Gastrocnemius medialis (tissue), 4 donors: ENCODE measurements around the gene NOBOX. TPM values are rescaled to one million over a fixed set of nuclear protein-coding genes. Genes with fewer than 3 reads are reported as not detected.
A peak's percentile ranks its signal among the peaks of the same experiment; 100 is the strongest.
"Not testable (repeated sequence)": the region's sequence is repeated elsewhere in the genome, so short reads cannot be mapped to it uniquely, and the experiment has no call there.

Experiments used
- ATAC-seq, 2 donors: fragments of 150-250 bp; one replicate each; pipeline ENCODE4 v1.9.1; 2016
- DNase-seq, 2 donors: peaks; one replicate each; pipeline ENCODE4 v3.0.0-alpha.2; 2019
- H3K27ac ChIP-seq, 4 donors: fragments of 200-600 bp; sonication (generic); 1 replicate in 1 of 4; 2 replicates in 3 of 4; pipeline ENCODE4 v1.5.1; 2016 to 2018; ENCODE audit warnings: mild to moderate bottlenecking in 2 of 4, moderate library complexity in 1 of 4
- H3K27me3 ChIP-seq, 3 donors: fragments of 200-600 bp; sonication (generic) in 2 of 3; 1 replicate in 1 of 3; 2 replicates in 2 of 3; pipeline versions ENCODE4 v1.5.1 to v1.6.0; 2016 to 2019; ENCODE audit warnings: mild to moderate bottlenecking in 1 of 3, moderate library complexity in 1 of 3
- H3K36me3 ChIP-seq, 2 donors: fragments of 200-600 bp; sonication (generic) in 1 of 2; one replicate each; pipeline ENCODE4 v1.5.1; 2017 to 2018
- H3K4me1 ChIP-seq, 2 donors: fragments of 200-600 bp; sonication (generic) in 1 of 2; one replicate each; pipeline ENCODE4 v1.5.1; 2016 to 2017; ENCODE audit warnings: mild to moderate bottlenecking in 2 of 2
- H3K4me3 ChIP-seq, 4 donors: fragments of 200-600 bp; sonication (generic) in 3 of 4; 1 replicate in 1 of 4; 2 replicates in 3 of 4; pipeline ENCODE4 v1.5.1; 2016 to 2019; ENCODE audit warnings: mild to moderate bottlenecking in 2 of 4
- H3K9me3 ChIP-seq, 3 donors: fragments of 200-600 bp; sonication (generic) in 2 of 3; 1 replicate in 1 of 3; 2 replicates in 2 of 3; pipeline ENCODE4 v1.5.1; 2016 to 2019
- POLR2A ChIP-seq, 2 donors: fragments of 450-650 bp; IDR thresholded peaks; one replicate each; pipeline ENCODE4 v1.6.1; 2017; ENCODE audit warnings: antibody characterized with exemption in 2 of 2, mild to moderate bottlenecking in 2 of 2, moderate library complexity in 2 of 2
- in situ Hi-C, 4 donors: fragments of 200-750 bp; cut with MboI; loops; one replicate each; pipeline versions ENCODE4 v1.15.0 to v1.8.0; 2017; ENCODE audit warnings: low sequenced_read_pairs in 4 of 4
- intact Hi-C: fragments of 100-400 bp; cut with DNase I; formaldehyde crosslinking; loops from one replicate; pipeline ENCODE4 v1.15.1; 2023; ENCODE audit warnings: low total_unique reads
- total RNA-seq, 4 donors: library from RNA; depleted of rRNA; stranded (reverse); fragments of >200 nt; gene quantifications; one replicate each; pipeline versions ENCODE4 v1.1.0 to v1.2.3, GENCODE V29; 2016
- TF ChIP-seq, protein P1 (sequence below), 5 experiments: fragments of 450-650 bp in 3 of 5; fragments of 200-600 bp in 2 of 5; sonication (generic) in 2 of 5; IDR thresholded peaks in 4 of 5; conservative IDR thresholded peaks in 1 of 5; 1 replicate in 4 of 5; 2 replicates in 1 of 5; pipeline ENCODE4 v1.5.1; 2016 to 2019; ENCODE audit warnings: antibody characterized with exemption in 5 of 5, mild to moderate bottlenecking in 3 of 5, moderate library complexity in 3 of 5

The NOBOX gene
- total RNA-seq, 4 donors from 2014 or later: not detected

DNA sequence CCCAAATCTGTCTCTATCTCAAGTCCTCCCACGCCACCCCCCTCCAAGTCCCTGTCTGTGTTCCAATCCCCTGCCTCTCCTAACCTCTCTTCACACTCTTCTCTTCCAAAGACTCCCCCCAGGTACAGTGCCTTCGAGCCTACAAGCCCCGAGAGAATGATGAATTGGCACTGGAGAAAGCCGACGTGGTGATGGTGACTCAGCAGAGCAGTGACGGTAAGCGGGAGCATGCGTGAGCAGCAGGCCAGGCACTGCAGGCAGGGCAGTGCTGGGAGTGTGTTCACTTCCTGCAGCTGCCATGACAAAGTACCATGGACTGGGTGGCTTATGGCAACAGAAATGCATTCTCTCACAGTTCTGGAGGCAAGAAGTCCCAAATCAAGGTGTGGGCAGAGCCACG is 24.8 kb downstream of the NOBOX start:
- Histone ChIP-seq H3K36me3 (no peaks in the 10 kb centered on the region), H3K4me1 (no peaks in the 10 kb centered on the region), H3K9me3 (no peaks in the 10 kb centered on the region), H3K27me3 (no peaks in the 10 kb centered on the region), H3K4me3 (no peak overlapping the region), H3K27ac (no peak overlapping the region)
- DNase-seq (no peak), ATAC-seq (no peak)
- intact Hi-C loops: no loop called here
- in situ Hi-C loops: loop anchor here in 1 of 4 donors (25.0 kb wide), 1 partner anchor 216 kb away; no protein-coding TSS in a partner anchor
- no peak for TF ChIP-seq POLR2A (IDR thresholded peaks at IDR 0.05)
- TF ChIP-seq, protein P1, sequence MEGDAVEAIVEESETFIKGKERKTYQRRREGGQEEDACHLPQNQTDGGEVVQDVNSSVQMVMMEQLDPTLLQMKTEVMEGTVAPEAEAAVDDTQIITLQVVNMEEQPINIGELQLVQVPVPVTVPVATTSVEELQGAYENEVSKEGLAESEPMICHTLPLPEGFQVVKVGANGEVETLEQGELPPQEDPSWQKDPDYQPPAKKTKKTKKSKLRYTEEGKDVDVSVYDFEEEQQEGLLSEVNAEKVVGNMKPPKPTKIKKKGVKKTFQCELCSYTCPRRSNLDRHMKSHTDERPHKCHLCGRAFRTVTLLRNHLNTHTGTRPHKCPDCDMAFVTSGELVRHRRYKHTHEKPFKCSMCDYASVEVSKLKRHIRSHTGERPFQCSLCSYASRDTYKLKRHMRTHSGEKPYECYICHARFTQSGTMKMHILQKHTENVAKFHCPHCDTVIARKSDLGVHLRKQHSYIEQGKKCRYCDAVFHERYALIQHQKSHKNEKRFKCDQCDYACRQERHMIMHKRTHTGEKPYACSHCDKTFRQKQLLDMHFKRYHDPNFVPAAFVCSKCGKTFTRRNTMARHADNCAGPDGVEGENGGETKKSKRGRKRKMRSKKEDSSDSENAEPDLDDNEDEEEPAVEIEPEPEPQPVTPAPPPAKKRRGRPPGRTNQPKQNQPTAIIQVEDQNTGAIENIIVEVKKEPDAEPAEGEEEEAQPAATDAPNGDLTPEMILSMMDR (IDR thresholded peaks at IDR 0.05 in 4 of 5, conservative IDR thresholded peaks at IDR 0.05 in 1 of 5): no peak

DNA sequence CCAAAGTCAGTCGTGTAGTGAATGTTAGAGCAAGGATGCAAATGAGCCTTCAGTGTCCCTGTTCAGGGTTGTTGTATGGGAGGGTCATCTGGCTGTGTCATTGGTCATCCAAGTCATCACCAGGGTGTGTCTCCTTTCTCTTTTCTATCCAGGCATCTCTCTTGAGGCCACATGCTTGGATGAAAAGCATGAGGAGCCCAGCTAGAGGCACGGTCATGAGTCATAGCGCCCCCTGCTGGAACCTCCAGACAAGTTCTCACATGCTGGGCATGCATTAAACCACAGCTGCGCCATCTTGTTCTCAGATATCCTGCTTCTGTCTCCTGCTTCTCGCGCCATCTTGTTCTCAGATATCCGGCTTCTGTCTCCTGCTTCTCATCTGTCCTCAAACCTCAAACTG is 34.3 kb downstream of the NOBOX start:
- intact Hi-C loops, in situ Hi-C loops, H3K4me3 ChIP-seq, H3K36me3 ChIP-seq, ATAC-seq, H3K4me1 ChIP-seq, DNase-seq, H3K27me3 ChIP-seq, H3K9me3 ChIP-seq, H3K27ac ChIP-seq: not testable (repeated sequence)

DNA sequence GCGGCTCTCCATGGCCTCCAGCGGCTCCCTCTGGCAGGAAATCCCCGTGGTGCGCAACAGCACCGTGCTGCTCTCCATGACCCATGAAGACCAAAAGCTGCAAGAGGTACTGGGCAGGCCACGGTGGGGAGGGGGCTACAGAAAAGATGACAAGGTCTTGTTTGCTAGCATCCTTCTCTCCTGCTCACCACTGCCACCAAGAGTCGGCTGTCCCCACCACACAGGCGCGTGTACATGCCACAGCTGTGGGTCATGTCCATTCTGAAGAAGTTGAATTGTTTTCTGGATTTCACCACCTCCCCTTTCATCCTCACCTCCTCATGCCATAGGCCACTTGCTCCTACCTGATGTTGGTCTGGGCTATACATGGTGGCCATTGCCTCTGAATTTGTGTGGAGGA is 36.2 kb downstream of the NOBOX start:
- DNase-seq, H3K4me1 ChIP-seq, ATAC-seq, intact Hi-C loops, H3K27ac ChIP-seq, H3K27me3 ChIP-seq, H3K36me3 ChIP-seq, in situ Hi-C loops, H3K9me3 ChIP-seq, H3K4me3 ChIP-seq: not testable (repeated sequence)

DNA sequence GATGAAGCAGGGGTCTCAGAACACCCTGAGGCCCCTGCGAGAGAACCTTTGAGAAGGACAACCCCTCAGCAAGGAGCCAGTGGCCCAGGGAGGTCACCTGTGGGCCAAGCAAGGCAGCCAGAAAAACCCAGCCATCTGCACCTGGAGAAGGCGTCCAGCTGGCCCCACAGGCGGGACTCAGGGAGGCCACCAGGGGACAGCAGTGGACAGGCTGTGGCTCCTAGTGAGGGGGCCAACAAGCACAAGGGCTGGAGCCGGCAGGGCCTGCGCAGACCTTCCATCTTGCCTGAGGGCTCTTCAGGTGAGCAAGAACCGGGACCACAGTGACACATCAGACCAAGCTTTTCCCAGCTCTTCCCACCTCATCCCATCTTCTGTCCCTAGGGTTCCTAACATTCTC is 38.0 kb downstream of the NOBOX start:
- intact Hi-C loops, H3K4me3 ChIP-seq, ATAC-seq, H3K36me3 ChIP-seq, in situ Hi-C loops, H3K27ac ChIP-seq, H3K27me3 ChIP-seq, DNase-seq, H3K4me1 ChIP-seq, H3K9me3 ChIP-seq: not testable (repeated sequence)

DNA sequence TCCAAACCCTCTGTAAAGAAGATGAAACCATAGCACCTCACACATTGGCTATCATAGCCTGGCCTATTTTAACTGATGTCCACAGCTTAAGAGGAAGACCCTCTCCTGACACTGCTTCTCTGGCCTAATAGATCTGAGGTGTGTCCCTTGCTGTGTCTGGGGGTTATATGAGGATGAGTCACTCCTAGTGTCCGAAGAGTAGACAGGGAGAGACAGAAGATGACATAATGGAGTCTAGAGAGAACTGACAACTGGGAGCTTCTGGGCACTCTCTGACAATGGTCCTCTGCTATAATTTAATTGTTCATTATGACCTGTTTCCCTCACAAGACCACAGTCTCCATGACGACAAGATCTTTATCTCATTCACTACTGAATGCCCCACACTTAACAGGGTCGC is 41.4 kb downstream of the NOBOX start:
- in situ Hi-C loops, ATAC-seq, H3K4me1 ChIP-seq, H3K27me3 ChIP-seq, H3K4me3 ChIP-seq, H3K36me3 ChIP-seq, intact Hi-C loops, H3K9me3 ChIP-seq, DNase-seq, H3K27ac ChIP-seq: not testable (repeated sequence)

DNA sequence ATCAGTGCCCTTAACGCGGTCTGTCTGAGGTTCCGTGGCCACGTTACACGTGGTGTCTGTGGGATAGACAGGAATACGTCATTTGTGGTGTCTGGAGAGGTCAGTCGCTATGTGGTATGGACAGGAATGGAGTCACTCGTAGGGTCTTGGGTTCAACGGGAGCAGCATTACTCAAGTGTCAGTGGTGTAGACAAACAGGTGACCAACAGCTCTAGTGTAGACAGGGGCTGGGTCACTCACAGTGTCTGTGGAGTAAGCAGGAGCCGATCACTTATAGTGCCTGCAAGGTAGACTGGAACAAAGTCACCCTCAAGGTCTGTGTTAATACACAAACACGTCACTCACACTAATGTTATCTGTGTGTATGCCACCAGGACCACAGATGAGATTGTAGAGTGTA is 46.6 kb downstream of the NOBOX start:
- intact Hi-C loops, ATAC-seq, in situ Hi-C loops: not testable (repeated sequence)

DNA sequence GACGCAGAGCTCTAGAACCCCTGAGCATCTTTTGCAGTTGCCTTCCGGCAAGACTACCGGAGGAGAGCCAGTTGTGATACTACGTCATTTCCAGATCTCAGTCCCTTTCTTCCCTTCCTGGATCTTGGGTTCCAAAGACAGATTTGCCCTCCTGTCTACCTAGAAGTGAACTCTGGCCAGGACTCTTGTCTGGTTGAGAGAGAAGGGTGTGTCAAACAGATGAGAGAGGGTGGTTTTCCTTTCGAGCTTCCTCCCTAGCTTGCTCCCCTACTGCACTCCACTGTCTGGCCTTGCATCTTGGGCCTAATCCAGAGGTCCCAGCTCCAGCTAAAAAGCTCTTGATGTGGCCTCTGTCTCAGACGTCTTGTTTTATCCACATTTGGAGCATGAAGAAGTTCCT is 47.3 kb downstream of the NOBOX start:
- H3K27me3 ChIP-seq, H3K4me3 ChIP-seq, H3K4me1 ChIP-seq, H3K9me3 ChIP-seq, intact Hi-C loops, ATAC-seq, DNase-seq, H3K27ac ChIP-seq, H3K36me3 ChIP-seq, in situ Hi-C loops: not testable (repeated sequence)

More for the DNA sequence above, 46.6 kb downstream of the NOBOX start:
- H3K9me3 ChIP-seq, H3K4me1 ChIP-seq, H3K27me3 ChIP-seq, H3K27ac ChIP-seq, DNase-seq, H3K36me3 ChIP-seq, H3K4me3 ChIP-seq: not testable (repeated sequence)

DNA sequence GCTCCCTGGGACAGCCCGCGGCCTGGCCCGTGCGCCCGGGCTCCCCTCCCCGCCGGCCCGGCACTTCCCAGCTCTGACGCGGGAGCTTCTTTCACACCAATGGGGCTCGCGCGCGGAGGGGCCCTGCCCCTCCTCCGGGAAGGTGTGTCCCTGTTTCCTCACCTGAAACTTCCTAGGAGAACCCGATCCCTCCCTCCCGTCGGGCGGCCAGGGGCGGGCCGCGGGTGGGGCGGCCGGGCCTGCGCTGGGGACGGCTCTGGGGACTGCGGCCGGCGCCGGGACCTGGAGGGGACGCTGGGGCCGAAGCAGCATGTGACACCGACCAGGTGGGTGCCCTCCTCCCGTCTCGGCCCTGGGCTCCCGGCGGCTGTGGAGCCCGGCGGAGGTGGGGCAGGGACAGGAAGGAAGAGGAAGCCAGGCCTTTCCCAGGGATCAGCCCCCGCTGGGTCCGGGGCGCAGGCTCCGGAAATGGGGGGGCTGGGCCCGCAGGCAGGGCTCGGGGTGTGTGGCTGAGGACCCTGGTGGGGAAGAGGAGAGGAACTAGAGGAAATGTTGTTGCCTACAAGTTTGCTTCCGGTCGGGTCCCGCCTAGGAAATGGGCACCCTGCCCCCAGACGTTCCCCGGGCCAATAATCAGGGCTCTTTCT is 48.2 kb downstream of the NOBOX start, which contains the start of gene ARHGEF5:
Gene ARHGEF5, plus strand, starts transcription at position 227 of the 647 bp plus-strand sequence. CDS start 7,268 bp downstream, outside the sequence.
- ATAC-seq: peak; percentile 46 to 55
- H3K27ac ChIP-seq, H3K9me3 ChIP-seq, intact Hi-C loops, DNase-seq, H3K36me3 ChIP-seq, H3K27me3 ChIP-seq, H3K4me3 ChIP-seq, in situ Hi-C loops, H3K4me1 ChIP-seq: not testable (repeated sequence)

DNA sequence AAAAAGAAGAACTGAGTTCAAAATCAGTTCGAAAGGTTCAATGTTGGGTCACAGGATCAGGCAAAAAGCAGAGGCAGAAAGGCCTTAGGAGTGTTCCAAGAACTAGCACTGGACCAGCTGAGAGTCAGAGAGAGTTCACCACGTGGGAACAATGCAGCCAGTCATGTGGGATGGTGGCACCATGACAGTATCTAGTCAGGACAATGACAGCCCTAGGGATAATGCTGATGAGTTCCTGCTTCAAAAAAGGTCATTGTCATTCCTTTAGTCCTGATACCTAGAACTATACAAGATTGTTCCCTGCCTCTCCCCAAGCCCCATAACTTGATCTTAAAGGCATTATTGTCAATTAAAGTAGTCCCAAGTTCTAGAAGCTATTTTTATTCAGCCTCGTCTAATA is 51.8 kb downstream of the NOBOX start:
- H3K4me1 ChIP-seq, H3K36me3 ChIP-seq, H3K9me3 ChIP-seq, H3K4me3 ChIP-seq, H3K27ac ChIP-seq, ATAC-seq, intact Hi-C loops, DNase-seq, in situ Hi-C loops, H3K27me3 ChIP-seq: not testable (repeated sequence)

DNA sequence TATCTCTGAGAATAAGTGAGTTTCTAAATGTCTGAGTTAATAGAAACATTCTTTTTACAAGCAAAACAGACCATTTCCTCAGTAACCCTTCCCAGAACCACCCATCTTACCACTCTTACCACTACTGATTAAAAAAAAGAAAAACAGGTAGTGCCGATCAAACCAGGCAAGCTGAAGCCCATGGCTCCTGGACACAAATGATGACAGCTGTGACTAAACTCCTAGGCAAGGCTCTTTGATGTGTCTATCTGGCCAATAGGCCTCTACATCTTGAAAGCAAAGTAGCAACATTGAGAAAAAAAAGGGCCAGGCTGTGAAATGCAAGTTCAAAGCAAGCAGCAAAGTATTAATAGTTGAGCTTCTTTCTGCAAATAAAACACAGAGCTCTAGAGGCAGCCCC is 54.9 kb downstream of the NOBOX start:
- intact Hi-C loops, H3K36me3 ChIP-seq, H3K27me3 ChIP-seq, DNase-seq, in situ Hi-C loops, ATAC-seq, H3K9me3 ChIP-seq, H3K4me3 ChIP-seq, H3K27ac ChIP-seq, H3K4me1 ChIP-seq: not testable (repeated sequence)
